ENCODE results near the gene SLC22A15.

Gene SLC22A15

DNA sequence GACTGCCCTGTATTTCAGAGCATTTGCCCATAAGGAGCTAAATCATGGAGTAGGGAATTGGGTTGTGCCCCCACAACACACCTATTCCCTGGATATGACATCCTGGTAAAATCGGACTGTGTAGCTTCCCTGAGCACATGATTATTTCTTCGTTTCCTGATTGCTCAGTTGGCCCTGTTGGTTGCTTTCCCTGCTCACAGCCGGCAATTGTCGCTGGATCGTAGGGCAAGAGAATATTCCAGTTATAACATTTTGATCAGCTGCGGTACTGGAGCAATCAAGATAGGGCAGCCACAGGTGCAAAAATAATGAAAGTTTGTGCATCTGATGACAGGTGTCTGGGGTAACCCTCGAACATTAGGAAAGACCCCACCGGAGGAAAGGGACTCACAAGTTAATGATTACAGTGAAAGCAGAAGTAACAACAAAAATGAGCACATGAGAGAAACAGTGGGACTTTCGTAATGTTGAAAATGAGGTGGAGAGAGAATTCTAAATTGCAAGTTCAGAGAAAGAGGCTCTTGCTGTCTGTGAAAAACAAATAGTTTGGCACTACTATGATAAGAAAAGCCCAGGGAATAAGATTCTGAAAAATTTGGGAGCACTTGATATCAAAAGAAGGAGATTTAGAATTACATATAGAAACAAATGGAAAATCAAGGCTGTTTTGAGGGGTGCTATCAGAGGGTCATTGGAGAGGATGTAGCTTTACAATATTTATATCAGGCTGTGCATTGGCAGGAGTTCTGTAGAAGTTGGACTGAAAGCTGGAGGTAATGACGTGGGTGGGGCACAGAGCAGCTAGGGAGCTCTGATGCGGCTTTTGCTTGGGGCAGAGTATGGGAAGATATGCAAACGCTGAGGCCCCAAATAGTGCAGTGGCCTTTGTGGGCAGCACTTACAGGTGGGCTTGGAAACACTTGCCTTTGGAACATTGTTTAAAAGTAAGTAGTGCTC lies 134.5 kb downstream of the SLC22A15 start, which contains the start of gene MAB21L3:
Gene MAB21L3, plus strand, starts transcription at position 833 of the 957 bp plus-strand sequence. CDS start 1,217 bp downstream, outside the sequence.
- peak; percentile 92; the same call in 1 of the 2 replicates for TF ChIP-seq POU2F2 (IDR thresholded peaks at IDR 0.05; ENCODE audit: low read depth, low read length)
- no peak for TF ChIP-seq POLR2AphosphoS5 (IDR thresholded peaks at IDR 0.05; ENCODE audit: low read depth, low read length)
- no peak for TF ChIP-seq SPI1 (IDR thresholded peaks at IDR 0.05; ENCODE audit: low read depth, low read length)
- no peak for TF ChIP-seq PAX5 (IDR thresholded peaks at IDR 0.05; ENCODE audit: insufficient read depth, low read length, severe bottlenecking)
- FAIRE-seq: peak; percentile 55
- DNase-seq (ENCODE audit: insufficient read length, low spot score): no peak

DNA sequence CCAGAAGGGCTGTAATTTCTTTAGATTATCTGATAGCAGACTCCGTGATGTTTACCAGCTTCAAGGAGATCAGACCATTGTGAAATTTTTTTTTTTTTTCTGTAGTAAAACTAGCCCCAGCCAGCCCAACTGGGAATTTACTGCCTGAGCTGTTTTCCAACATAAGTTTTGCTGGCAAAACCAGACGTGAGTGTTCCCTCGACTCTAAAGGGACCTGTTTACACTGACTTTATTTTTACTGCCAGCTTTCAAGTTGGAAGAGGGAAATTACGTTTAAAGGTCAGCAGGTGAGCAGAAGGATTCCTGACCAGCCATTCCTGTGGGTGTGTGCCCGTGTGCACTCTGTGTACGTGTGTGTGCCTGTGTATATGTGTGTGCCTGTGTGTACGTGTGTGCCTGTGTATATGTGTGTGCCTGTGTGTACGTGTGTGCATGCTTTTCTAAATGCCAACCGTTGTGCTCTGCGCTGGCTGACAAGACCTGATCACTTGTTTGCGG lies 135.3 kb downstream of the SLC22A15 start:
- no peak for TF ChIP-seq POLR2AphosphoS5 (IDR thresholded peaks at IDR 0.05; ENCODE audit: low read depth, low read length)
- TF ChIP-seq TAF1 (IDR thresholded peaks at IDR 0.05; ENCODE audit: low read depth, low read length): no peak
- no peak for TF ChIP-seq PAX5 (IDR thresholded peaks at IDR 0.05; ENCODE audit: insufficient read depth, low read length, severe bottlenecking)
- TF ChIP-seq SPI1 (IDR thresholded peaks at IDR 0.05; ENCODE audit: low read depth, low read length): no peak
- no peak for TF ChIP-seq POU2F2 (IDR thresholded peaks at IDR 0.05; ENCODE audit: low read depth, low read length)
- TF ChIP-seq POLR2A (IDR thresholded peaks at IDR 0.05; ENCODE audit: low read depth, low read length): no peak
- FAIRE-seq: peak; percentile 31
- no peak for DNase-seq (ENCODE audit: insufficient read length, low spot score)

DNA sequence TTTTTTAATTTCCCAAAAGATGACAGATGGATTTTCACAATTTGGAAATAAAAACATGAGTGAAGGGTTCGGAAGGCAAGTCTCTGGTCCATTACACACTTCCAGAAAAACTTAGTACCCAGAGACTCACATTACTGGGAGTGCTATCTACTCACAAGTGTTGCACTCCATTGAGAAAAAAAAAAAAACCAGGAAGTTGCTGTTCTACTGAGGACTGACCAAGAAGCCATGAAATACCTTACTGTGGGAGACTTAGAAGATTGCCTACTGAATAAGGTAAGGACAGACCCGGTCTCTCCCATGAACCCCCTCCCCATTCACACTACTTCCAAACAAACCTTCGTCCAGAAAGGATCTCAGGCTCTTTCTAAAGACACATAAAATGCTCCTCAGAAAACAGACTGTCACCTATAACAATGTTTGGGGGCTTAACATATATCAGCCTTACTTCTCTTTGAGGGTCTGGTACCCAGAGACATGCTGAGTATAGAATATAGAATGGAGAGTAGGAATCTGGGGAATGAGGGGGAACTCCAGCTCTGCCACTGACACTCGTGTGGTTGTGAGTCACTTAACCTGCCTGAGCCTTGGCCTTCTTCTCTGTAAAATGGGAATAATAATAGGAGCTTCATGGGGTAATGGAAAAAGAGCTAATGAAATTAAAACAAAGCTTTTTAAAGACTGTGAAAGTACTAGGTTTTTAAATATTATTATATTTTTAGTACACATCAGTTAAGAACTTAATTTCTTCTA lies 136.3 kb downstream of the SLC22A15 start:
- FAIRE-seq (no peak), DNase-seq (ENCODE audit: insufficient read length, low spot score) (no peak)
- TF ChIP-seq PAX5 (IDR thresholded peaks at IDR 0.05; ENCODE audit: insufficient read depth, low read length, severe bottlenecking) (no peak), POU2F2 (IDR thresholded peaks at IDR 0.05; ENCODE audit: low read depth, low read length) (no peak), TAF1 (IDR thresholded peaks at IDR 0.05; ENCODE audit: low read depth, low read length) (no peak), POLR2A (IDR thresholded peaks at IDR 0.05; ENCODE audit: low read depth, low read length) (no peak), SPI1 (IDR thresholded peaks at IDR 0.05; ENCODE audit: low read depth, low read length) (no peak), POLR2AphosphoS5 (IDR thresholded peaks at IDR 0.05; ENCODE audit: low read depth, low read length) (no peak)

DNA sequence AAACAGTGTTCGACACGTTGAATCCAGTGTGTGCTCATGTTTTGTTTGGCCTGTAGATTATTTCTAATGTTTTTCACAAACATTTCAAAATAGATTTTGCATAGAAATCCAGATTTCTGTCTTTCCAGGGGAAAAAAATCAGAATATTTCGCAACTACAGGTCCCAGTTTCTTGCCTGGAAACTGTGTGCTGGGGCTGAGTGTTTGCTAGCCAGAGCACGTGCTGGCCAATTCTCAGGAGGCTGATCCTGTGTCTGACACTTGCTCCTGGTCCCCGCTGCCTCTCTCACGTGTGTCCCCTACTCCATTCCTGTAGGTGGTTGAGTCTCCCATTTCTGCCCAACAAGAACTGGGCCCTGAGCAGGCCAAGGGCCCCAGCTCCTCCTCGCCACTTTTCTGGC lies 137.3 kb downstream of the SLC22A15 start:
- FAIRE-seq: no peak
- DNase-seq (ENCODE audit: insufficient read length, low spot score): no peak
- TF ChIP-seq PAX5 (IDR thresholded peaks at IDR 0.05; ENCODE audit: insufficient read depth, low read length, severe bottlenecking) (no peak), TAF1 (IDR thresholded peaks at IDR 0.05; ENCODE audit: low read depth, low read length) (no peak), POLR2A (IDR thresholded peaks at IDR 0.05; ENCODE audit: low read depth, low read length) (no peak), POU2F2 (IDR thresholded peaks at IDR 0.05; ENCODE audit: low read depth, low read length) (no peak), SPI1 (IDR thresholded peaks at IDR 0.05; ENCODE audit: low read depth, low read length) (no peak), POLR2AphosphoS5 (IDR thresholded peaks at IDR 0.05; ENCODE audit: low read depth, low read length) (no peak)

DNA sequence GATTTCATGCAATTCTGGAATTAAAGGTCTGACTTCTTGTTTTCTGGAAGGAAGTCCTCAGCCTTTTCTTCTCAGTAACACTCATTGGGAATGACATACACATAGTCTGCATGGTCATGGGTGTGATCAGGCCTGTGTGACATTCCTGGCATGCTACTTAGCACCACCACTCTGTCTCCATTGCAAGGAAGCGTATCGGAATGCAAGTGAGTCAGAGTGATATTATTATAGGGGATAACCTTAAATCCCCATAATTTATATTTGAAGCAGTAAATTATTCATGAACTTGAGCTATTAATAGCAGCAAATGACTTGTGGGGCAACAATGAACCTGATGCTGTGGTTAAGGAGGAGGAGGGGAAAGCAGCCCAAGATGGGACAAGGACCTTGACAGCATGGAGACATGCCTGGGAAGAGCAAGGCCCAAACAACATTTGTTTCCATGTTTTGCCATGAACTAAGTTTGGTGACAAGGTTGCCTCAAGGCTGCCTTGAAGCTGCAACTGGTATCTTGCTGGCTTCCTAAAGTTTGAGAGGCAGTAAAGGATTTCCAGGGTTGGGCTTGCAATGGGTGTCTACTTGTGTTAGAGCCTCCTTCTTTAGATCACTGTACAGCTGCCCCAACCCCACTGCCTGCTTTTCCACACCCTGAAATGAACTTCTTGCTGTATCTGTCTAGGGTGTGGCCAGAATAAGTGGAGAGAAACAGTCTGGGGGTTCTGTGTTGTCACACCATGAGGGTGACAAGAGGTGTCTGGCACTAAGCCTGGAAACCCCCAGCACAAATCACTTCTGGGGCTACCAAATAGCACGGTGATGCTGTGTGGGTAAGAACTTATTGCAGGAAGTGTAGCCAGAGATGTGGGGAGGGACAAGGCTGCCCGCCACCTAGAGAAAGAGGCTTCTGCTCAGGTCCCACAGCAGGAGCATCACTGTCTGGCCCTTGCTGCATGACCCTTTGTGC lies 139.4 kb downstream of the SLC22A15 start:
- no peak for TF ChIP-seq TAF1 (IDR thresholded peaks at IDR 0.05; ENCODE audit: low read depth, low read length)
- no peak for TF ChIP-seq POLR2AphosphoS5 (IDR thresholded peaks at IDR 0.05; ENCODE audit: low read depth, low read length)
- TF ChIP-seq PAX5 (IDR thresholded peaks at IDR 0.05; ENCODE audit: insufficient read depth, low read length, severe bottlenecking): no peak
- no peak for TF ChIP-seq POLR2A (IDR thresholded peaks at IDR 0.05; ENCODE audit: low read depth, low read length)
- DNase-seq (ENCODE audit: insufficient read length, low spot score) (no peak), FAIRE-seq (no peak)

DNA sequence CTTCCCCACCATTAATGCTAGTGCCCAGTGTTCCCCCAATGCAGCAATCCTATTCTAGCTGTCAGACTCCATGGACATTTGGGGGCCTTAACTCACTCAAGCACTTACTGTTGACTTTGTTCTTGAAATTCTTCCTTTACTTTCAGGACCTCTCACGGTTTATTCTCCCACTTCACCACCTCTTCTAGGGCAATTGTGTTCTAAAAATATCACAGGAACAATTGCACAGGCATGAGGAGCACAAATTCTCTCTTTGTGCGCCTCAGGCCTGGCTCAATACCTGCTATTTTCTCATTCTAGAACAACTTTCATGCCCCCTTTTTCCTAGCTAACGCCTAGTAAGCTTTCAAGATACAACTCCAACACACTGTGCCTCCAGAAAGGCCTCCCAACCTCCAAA lies 142.2 kb downstream of the SLC22A15 start:
- TF ChIP-seq PAX5 (IDR thresholded peaks at IDR 0.05; ENCODE audit: insufficient read depth, low read length, severe bottlenecking): no peak
- TF ChIP-seq POLR2A (IDR thresholded peaks at IDR 0.05; ENCODE audit: low read depth, low read length): no peak
- no peak for TF ChIP-seq POU2F2 (IDR thresholded peaks at IDR 0.05; ENCODE audit: low read depth, low read length)
- no peak for TF ChIP-seq SPI1 (IDR thresholded peaks at IDR 0.05; ENCODE audit: low read depth, low read length)
- no peak for TF ChIP-seq POLR2AphosphoS5 (IDR thresholded peaks at IDR 0.05; ENCODE audit: low read depth, low read length)
- TF ChIP-seq TAF1 (IDR thresholded peaks at IDR 0.05; ENCODE audit: low read depth, low read length): no peak

More for the DNA sequence above, 142.2 kb downstream of the SLC22A15 start:
- DNase-seq (ENCODE audit: insufficient read length, low spot score): no peak
- FAIRE-seq: no peak
